Measurements from ENCODE around the gene MGAT5.

MGAT5 gene

GRCh38 chr2:134370655-134371445, 117.0 kb downstream of the MGAT5 start:
- DNase-seq, result no peak

DNA sequence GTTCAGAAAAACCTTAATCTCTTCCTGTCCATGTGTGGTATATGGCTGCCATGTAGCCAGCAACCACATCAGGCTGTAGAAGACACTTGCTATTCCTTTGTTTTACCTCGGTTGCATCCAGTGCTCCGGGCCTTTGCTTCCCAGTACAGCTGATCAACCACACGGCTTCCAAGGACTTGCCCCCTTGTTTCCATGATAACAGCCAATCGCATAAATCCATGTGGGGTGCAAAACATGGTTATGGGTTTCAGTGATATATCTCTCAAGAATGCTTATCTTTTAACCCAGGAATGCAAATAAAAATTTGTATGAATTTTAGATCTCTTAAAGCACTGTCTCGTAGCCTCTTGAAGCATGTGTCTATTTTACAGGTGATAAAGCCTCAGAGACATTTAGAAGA, 118.3 kb downstream of the MGAT5 start:
- DNase-seq, result no peak

GRCh38 chr2:134372611-134373131, 118.8 kb downstream of the MGAT5 start:
- DNase-seq, result no peak

DNA sequence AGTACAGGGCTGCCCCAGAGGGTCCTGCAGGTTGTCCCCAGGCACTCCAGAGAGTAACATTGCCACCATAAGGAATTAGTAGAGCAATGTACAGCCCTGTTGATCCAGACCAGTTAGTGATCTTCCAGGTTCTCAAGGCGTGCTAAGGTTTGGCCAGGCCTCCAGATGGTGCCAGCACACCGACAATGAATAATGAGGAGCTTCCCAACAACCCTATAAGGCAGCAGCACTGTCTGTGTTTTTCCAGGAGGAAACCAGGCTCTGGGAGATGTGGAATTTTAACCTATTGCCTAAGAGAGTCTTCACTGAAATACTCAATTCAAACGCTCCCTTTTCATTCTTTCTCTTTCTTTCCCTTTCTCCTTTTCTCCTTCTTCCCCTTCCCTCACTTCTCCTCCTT, 122.1 kb downstream of the MGAT5 start:
- DNase-seq, result no peak

DNA sequence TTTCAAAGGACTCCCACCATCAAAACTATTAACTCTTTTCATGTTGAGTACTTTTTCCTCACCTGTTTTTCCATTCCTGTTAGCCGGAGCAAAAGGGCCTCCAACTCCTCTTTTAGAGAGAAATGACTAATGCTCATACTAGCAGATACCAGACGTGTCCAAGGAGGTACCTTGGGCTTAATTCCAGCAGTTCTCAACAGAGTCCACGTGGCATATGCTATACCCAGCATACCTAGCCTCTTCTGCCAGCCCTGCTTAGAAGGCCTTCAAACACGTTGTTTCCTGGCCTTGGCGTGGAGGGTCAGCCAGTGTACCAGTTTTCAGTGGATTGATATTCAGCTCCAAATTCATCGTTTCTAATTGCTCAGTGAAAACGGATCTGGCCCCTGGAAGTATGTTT, 123.9 kb downstream of the MGAT5 start:
- no peak for DNase-seq

DNA sequence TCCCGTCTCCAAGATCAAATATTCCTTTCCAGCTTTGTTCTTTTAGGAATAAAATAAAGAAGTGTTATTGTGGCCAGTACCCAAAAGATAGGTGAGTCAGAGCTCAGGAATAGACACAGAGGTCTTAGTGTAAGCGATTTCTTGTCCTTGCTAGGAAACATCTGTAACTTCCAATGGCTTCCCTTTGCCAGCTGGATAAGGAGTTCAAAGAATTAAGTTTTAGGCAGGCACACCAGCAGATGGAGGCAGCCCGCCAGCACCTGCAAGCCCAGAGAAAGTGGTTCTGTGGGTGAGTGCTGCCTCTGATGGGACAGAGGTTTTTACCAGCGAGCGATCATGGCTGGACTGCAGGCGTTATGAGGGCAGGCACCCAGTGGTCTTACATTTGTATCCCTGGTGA, 125.4 kb downstream of the MGAT5 start:
- no peak for DNase-seq

- DNase-seq, result no peak
Observed at GRCh38 chr2:134379722-134380121, 125.8 kb downstream of the MGAT5 start.

DNA sequence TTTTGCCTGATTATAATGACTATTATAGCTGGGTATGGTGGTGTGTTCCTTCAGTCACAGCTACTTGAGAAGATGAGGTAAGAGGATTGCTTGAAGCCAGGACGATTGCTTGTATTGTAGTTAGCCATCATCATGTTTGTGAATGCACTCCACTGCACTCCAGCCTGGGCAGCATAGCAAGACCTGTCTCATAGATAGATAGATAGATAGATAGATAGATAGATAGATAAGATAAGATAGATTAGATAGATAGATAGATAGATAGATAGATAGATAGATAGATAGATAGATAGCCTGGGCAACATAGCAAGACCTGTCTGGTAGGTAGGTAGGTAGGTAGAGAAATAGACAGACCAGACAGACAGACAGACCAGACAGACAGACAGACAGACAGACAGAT, 127.3 kb downstream of the MGAT5 start:
- DNase-seq, result no peak

DNA sequence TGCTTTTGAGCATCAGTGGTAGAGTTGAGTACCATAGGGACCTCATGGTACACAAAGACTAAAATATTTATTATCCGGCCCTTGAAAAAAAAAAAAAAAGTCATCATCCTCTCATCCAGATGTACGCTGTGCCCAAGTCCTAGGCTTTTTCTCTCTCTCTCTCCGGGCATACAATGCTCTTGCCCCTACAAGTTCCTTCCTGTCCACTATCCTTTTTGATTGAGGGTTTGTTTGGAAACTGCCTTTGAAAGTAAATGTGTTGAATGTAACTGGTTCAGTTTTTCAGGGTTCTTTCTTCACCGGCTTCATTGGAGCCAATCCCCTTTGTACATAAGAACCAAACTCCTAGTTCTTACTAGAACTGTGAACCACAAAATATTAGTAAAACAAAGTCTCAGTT, 130.3 kb downstream of the MGAT5 start:
- DNase-seq, result no peak

- DNase-seq, result no peak
Observed at GRCh38 chr2:134385195-134385594, 131.3 kb downstream of the MGAT5 start.

GRCh38 chr2:134386310-134386709, 132.4 kb downstream of the MGAT5 start:
- DNase-seq, result no peak

DNA sequence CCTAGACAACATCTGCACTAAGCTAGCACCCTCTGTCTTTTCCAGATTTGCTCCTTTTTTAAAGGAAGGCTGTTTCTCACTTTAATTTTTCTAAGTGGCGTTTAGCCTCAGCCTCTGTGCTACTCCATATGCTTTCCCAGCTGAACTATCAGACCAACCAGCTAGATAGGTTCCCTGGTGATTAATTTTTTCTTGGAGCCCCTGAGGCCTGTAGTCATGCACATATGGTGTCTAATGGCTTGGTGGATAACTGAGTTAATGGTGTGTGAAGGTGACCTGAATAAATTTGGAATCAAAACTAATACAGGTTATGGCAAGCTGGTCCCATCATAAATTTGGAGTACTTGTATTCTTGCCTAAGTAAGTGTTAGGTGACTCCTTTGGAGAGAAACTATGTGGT, 135.5 kb downstream of the MGAT5 start:
- no peak for DNase-seq

DNA sequence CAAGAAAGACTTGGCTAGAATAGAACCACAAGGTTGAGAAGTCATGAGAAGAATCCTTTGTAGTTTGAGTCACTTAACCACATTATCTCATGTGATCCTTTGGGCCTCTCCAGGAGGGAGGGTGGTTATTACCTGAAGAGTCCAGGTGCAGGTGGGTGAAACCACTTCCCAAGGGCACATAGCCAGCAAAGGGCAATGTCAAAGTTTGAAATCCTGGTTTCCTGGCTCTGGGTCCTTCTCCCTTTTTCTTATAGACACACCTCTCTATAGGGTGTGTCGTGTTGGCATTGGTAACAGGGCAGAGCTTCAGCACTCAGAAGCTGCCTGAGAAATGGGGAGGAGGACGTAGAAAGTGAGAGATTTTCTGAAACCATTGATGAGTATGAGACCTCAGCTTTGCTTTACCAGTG, 137.9 kb downstream of the MGAT5 start:
- no peak for DNase-seq

GRCh38 chr2:134392442-134393074, 138.7 kb downstream of the MGAT5 start:
- no peak for DNase-seq

DNA sequence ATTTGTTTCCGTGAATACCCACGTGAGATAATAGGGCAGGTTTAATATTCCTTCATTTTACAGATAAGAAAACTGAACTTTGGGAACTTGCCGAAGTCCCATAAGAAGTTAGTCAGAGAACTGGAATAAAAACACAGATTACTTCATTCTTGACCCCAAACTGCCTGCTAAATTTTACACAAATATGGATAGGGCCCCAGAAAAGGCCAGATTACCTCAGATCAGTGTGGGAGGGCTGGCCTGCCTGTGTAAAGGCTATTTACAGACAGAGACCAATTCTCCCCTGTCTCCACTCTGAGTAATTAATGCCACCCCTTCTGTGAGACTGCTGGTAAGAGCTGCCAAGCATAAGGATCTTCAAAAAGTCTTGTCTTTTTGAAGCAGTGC, 139.2 kb downstream of the MGAT5 start:
- DNase-seq, result no peak

GRCh38 chr2:134395779-134396178, 141.9 kb downstream of the MGAT5 start:
- no peak for DNase-seq

DNA sequence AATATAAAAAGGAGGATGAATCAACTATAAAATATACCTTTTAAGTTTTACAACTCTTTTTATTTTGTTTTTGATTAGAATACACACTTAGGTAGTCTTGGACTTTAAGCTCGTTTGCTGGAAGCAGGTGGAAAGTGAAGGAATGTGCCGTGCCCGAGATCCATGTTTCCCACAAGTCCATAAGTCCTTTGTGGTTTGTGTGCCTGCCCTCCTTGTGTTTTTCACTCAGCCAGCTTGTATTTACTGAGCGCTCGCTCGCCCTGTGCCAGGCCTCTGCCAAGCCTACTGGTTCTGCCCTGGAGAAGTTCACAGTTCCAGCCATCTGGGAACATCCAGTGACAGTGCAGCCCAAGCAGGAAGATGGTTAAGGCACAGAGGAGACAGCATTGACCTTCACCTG, 142.6 kb downstream of the MGAT5 start:
- DNase-seq, result no peak

DNA sequence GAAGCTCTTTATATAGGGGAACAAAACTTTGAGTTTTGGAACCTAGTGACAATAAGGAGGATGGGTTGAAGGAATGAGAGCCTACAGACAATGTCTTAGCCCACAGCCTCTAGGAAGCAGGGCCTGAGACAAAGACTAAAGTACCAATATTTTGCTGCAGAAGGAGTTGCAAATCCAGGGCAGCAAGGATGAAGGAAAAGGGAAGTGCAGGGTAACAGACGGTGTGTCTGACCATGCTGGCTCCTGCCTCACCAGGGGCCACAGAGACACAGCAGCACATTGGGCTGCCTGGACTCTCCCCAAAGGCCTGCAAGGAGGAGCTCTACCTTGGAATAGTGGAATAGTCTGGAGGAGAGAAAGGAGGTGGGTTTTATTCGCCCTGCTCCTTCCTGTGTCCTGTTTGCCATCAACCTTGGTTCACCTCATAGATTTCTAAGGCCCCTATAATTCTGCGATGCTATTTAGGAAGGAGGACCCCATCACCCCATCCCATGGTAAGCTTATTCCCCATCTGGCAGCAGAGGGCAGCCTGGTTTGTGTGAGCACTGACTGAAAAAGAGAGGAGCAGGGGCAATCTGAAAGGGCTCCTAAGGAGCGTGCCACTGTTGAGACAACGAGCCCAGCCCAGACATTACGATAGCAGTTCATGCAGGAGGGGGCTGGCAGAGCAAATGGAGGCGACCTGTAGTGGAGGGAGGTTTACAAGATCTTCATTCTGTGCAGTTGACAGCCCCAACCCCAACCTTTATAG, 143.4 kb downstream of the MGAT5 start:
- DNase-seq, result no peak

GRCh38 chr2:134398300-134398699, 144.4 kb downstream of the MGAT5 start:
- no peak for DNase-seq

DNA sequence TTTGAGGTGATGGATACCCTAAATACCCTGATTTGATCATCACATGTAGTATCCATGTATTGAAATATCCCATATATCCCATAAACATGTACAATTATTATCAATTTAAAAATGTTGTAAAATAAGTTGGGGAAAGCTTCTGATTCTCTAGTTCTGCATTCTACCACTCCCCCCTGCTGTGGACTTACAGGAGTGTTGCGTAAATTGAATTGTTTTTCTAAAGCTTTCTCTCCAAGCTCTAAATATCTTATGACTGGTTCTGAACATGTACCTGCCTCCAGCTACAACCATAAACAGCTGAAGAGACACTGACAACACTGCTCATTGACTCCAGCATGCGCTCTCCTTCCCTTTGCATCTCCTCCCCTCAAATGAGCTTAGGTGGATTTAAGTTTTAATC, 145.2 kb downstream of the MGAT5 start:
- no peak for DNase-seq

DNA sequence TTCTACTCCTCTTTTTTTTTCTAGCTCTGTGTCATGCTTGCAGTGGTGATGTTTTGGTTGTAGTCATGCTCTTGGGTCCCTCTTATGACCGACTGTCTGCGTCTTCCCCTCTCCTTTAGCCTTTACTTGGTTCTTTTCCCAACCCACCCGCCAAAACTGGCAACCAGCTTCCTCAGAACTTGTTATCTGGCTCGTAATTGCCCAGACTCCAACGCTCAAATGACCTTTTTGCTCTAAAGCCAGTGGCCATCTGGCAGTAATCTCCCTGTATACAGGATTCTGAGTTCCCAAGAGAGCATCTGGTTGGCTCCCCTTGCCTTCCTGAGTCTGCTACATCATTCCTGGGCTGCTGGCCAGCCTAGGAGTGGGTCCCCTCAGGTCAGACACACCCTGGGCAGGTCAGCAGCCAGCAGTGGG, 147.2 kb downstream of the MGAT5 start:
- DNase-seq, result no peak

GRCh38 chr2:134401789-134402188, 147.9 kb downstream of the MGAT5 start:
- no peak for DNase-seq

DNA sequence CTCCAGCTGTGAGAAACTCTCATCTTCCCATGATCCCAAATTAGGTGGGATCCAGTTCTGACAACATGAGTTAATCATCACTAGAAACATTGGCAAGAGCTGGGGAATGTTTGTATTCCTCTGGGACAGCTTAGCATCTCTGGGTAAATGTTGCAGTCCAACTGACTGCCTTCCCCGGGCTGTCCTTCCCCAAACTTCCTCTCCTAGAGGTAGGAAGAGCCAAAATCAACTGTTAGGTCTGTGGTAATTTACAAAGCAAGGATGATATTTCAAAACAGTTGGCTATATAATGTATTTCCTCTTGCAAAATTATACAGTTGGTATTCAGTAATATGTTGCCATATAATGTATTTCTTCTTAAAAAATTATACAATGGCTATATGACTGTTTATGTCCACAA, 148.5 kb downstream of the MGAT5 start:
- no peak for DNase-seq

GRCh38 chr2:134405611-134406081, 151.8 kb downstream of the MGAT5 start:
- no peak for DNase-seq

All from NCI-H1436 treated with DMSO at 0.1 percent for 48 hours (cell line).